Transverse colon (tissue), 4 donors: ENCODE data around the gene NR3C2.

ENCODE experiments used
- CTCF ChIP-seq, 5 experiments: fragments of 200-600 bp in 3 of 5; fragments of 450-650 bp in 2 of 5; sonication (generic) in 3 of 5; IDR thresholded peaks; 1 replicate in 2 of 5; 2 replicates in 3 of 5; pipeline ENCODE4 v1.5.1; 2016 to 2017; ENCODE audit warnings: antibody characterized with exemption in 5 of 5, inconsistent platforms in 3 of 5, mild to moderate bottlenecking in 2 of 5, moderate library complexity in 1 of 5
- EP300 ChIP-seq: sonication (generic); formaldehyde crosslinking; IDR thresholded peaks from one replicate; pipeline ENCODE4 v1.6.1; 2017; ENCODE audit warnings: antibody characterized with exemption, low read depth
- POLR2A ChIP-seq: fragments of 450-650 bp; IDR thresholded peaks from one replicate; pipeline ENCODE4 v1.6.1; 2016; ENCODE audit warnings: antibody characterized with exemption, mild to moderate bottlenecking, moderate library complexity
- POLR2AphosphoS5 ChIP-seq, 3 donors: sonication (generic); formaldehyde crosslinking; IDR thresholded peaks; one replicate each; pipeline ENCODE4 v1.6.1; 2016; ENCODE audit warnings: antibody characterized with exemption in 3 of 3

GRCh38 chr4:148041606-148042329 is 400.4 kb downstream of the NR3C2 start:
- TF ChIP-seq CTCF (IDR thresholded peaks at IDR 0.05) (no peak), POLR2AphosphoS5 (IDR thresholded peaks at IDR 0.05) (no peak), POLR2A (no peak), EP300 (no peak)
